Liver (tissue), 9 donors: ENCODE measurements around the gene PLOD3. TPM values are rescaled to one million over a fixed set of nuclear protein-coding genes. Genes with fewer than 3 reads are reported as not detected.

ENCODE experiments used
- DNase-seq: peaks from one replicate; pipeline ENCODE4 v3.0.0-alpha.2; 2017; ENCODE audit warnings: low spot score
- H3K27ac ChIP-seq, 2 donors: one replicate each; pipeline ENCODE4 v1.7.0; 2013; ENCODE audit warnings: inconsistent platforms in 2 of 2, low read length in 2 of 2, control low read depth in 1 of 2, low read depth in 1 of 2, mild to moderate bottlenecking in 1 of 2
- H3K27me3 ChIP-seq, 4 donors: one replicate each; pipeline versions ENCODE4 v1.6.1 to v1.7.0; 2013; ENCODE audit warnings: low read length in 3 of 4, inconsistent platforms in 1 of 4, mild to moderate bottlenecking in 1 of 4, moderate library complexity in 1 of 4; ENCODE audit not compliant: control insufficient read depth in 4 of 4, insufficient read depth in 4 of 4
- H3K36me3 ChIP-seq, 4 donors: one replicate each; pipeline versions ENCODE4 v1.6.1 to v1.7.0; 2013; ENCODE audit warnings: low read length in 3 of 4, mild to moderate bottlenecking in 3 of 4, low read depth in 1 of 4, moderate library complexity in 1 of 4; ENCODE audit not compliant: control insufficient read depth in 4 of 4, insufficient read depth in 3 of 4
- H3K4me1 ChIP-seq, 4 donors: one replicate each; pipeline versions ENCODE4 v1.6.1 to v1.7.0; 2013; ENCODE audit warnings: low read length in 3 of 4, mild to moderate bottlenecking in 3 of 4, moderate library complexity in 1 of 4; ENCODE audit not compliant: control insufficient read depth in 4 of 4, insufficient read depth in 4 of 4
- H3K4me3 ChIP-seq, 3 donors: one replicate each; pipeline versions ENCODE4 v1.6.1 to v1.7.0; 2013; ENCODE audit warnings: low read length in 3 of 3, control low read depth in 1 of 3, low read depth in 1 of 3, mild to moderate bottlenecking in 1 of 3
- H3K9ac ChIP-seq, 2 donors: one replicate each; pipeline ENCODE4 v1.7.0; 2013; ENCODE audit warnings: low read length in 2 of 2, mild to moderate bottlenecking in 2 of 2, moderate library complexity in 2 of 2, control low read depth in 1 of 2, low read depth in 1 of 2
- H3K9me3 ChIP-seq, 4 donors: one replicate each; pipeline versions ENCODE4 v1.6.1 to v1.7.0; 2013; ENCODE audit warnings: low read length in 3 of 4; ENCODE audit not compliant: control insufficient read depth in 4 of 4
- FOXA2 ChIP-seq: IDR thresholded peaks from 2 replicates; pipeline ENCODE4 v1.6.1; 2016; ENCODE audit warnings: antibody characterized with exemption
- GABPA ChIP-seq, 2 donors: IDR thresholded peaks in 1 of 2; conservative IDR thresholded peaks in 1 of 2; 2 replicates each; pipeline ENCODE4 v1.6.1; 2016; ENCODE audit warnings: antibody characterized with exemption in 2 of 2, mild to moderate bottlenecking in 1 of 2, moderate library complexity in 1 of 2
- HNF4A ChIP-seq, 2 donors: conservative IDR thresholded peaks; 2 replicates each; pipeline ENCODE4 v1.6.1; 2016; ENCODE audit warnings: antibody characterized with exemption in 2 of 2, mild to moderate bottlenecking in 2 of 2
- HNF4G ChIP-seq: IDR thresholded peaks from 2 replicates; pipeline ENCODE4 v1.6.1; 2016; ENCODE audit warnings: antibody characterized with exemption
- JUND ChIP-seq, 2 donors: IDR thresholded peaks; 2 replicates each; pipeline ENCODE4 v1.6.1; 2016; ENCODE audit warnings: antibody characterized with exemption in 2 of 2
- NR2F2 ChIP-seq: IDR thresholded peaks from 2 replicates; pipeline ENCODE4 v1.6.1; 2016; ENCODE audit warnings: antibody characterized with exemption
- RAD21 ChIP-seq, 2 donors: IDR thresholded peaks; 2 replicates each; pipeline ENCODE4 v1.6.1; 2016; ENCODE audit warnings: antibody characterized with exemption in 2 of 2, mild to moderate bottlenecking in 2 of 2
- RXRA ChIP-seq, 2 donors: IDR thresholded peaks; 2 replicates each; pipeline ENCODE4 v1.6.1; 2017 to 2018; ENCODE audit warnings: antibody characterized with exemption in 2 of 2, mild to moderate bottlenecking in 1 of 2
- SP1 ChIP-seq: IDR thresholded peaks from 2 replicates; pipeline ENCODE4 v1.6.1; 2018; ENCODE audit warnings: antibody characterized with exemption, mild to moderate bottlenecking
- YY1 ChIP-seq: IDR thresholded peaks from 2 replicates; pipeline ENCODE4 v1.6.1; 2016; ENCODE audit warnings: antibody characterized with exemption, mild to moderate bottlenecking
- WGBS: extraction: QIAGEN DNeasy Blood & Tissue Kit; methylation state at CpG from one replicate; pipeline ENCODE4 v1.1.7; 2013; 5-methylcytosine and 5-hydroxymethylcytosine counted together
- polyA plus RNA-seq, 2 donors: library from polyadenylated mRNA; stranded (reverse) in 1 of 2; unstranded in 1 of 2; fragments of 200-250 nt in 1 of 2; fragments of >200 nt in 1 of 2; fragmentation: Nextera tagmentation in 1 of 2; extraction: Ambion mirVana in 1 of 2; gene quantifications; one replicate each; pipeline versions ENCODE4 v1.2.1 to v1.2.3, GENCODE V29; 2013 to 2015
- total RNA-seq, 2 donors: library from RNA; depleted of rRNA; stranded (reverse); fragments of >200 nt; gene quantifications; one replicate each; pipeline ENCODE4 v1.2.3, GENCODE V29; 2014
- TF ChIP-seq, protein P1 (sequence below): IDR thresholded peaks from 2 replicates; pipeline ENCODE4 v1.6.1; 2016; ENCODE audit warnings: antibody characterized with exemption
- TF ChIP-seq, protein P2 (sequence below): IDR thresholded peaks from 2 replicates; pipeline ENCODE4 v1.6.1; 2016; ENCODE audit warnings: antibody characterized with exemption, mild to moderate bottlenecking
- TF ChIP-seq, protein P3 (sequence below): fragments of 150-350 bp; IDR thresholded peaks from 2 replicates; pipeline ENCODE4 v1.5.1; 2017; ENCODE audit warnings: improper control_type of control experiment, low read depth, low read length; ENCODE audit not compliant: missing input control
- TF ChIP-seq, protein P4 (sequence below): IDR thresholded peaks from 2 replicates; pipeline ENCODE4 v1.6.1; 2016; ENCODE audit warnings: antibody characterized with exemption
- TF ChIP-seq, protein P5 (sequence below): IDR thresholded peaks from 2 replicates; pipeline ENCODE4 v1.6.1; 2016; ENCODE audit warnings: antibody characterized with exemption
- donor health status: healthy.
- donor health status: healthy.
- donor health status: healthy.
- donor health status: healthy.
- donor health status: healthy.

The PLOD3 gene
- total and polyA plus RNA-seq, 4 donors: 19.4 to 42.9 (median 27.7) TPM

DNA sequence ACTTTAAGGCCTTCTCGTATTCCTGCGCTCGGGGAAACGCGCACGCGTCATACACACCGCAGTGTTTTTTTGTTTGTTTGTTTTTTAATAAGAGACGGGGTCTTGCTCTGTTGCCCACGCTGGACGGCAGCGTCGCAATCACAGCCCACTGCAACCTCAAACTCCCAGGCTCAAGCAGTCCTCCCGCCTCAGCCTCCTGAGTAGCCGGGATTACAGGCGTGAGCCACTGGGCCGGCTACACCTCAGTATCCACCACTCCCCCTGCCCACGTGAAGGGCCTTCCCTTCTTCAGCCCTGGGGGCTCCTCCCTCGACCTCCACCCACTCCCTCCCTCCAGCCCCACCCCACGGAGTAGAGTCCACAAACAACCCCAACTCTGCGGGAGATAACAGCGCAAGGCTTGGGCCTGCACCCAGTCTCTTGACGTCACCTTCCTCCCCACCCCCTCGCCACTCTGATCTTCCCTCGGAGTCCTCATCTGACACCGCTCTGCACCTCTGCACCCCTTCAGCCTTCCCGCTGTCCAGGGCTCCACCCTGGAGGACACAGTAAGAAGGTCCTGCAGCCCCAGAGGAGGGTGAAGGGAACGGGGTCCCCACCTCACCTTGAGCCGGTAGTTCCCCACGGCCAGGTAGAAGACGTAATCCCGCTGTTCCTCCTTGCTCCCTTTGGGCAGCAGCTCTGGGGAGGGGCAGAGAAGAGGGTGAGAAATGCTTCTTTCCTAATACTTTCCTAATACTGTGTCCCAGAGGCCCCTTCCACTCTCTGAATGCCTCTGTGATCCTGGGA, 23.0 kb upstream of the PLOD3 start:
- Histone ChIP-seq H3K36me3 (peaks cover 0 to 6% (median 4%) of the 10 kb centered on the region in 4 donors), H3K4me3 (no peak overlapping the region), H3K27ac (no peak overlapping the region), H3K4me1 (peaks cover 9 to 51% (median 33%) of the 10 kb centered on the region in 4 donors), H3K27me3 (no peaks in the 10 kb centered on the region), H3K9ac (no peak overlapping the region), H3K9me3 (no peaks in the 10 kb centered on the region)
- TF ChIP-seq, protein P1, sequence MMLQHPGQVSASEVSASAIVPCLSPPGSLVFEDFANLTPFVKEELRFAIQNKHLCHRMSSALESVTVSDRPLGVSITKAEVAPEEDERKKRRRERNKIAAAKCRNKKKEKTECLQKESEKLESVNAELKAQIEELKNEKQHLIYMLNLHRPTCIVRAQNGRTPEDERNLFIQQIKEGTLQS: no peak
- no peak for TF ChIP-seq JUND (IDR thresholded peaks at IDR 0.05)
- TF ChIP-seq, protein P2, sequence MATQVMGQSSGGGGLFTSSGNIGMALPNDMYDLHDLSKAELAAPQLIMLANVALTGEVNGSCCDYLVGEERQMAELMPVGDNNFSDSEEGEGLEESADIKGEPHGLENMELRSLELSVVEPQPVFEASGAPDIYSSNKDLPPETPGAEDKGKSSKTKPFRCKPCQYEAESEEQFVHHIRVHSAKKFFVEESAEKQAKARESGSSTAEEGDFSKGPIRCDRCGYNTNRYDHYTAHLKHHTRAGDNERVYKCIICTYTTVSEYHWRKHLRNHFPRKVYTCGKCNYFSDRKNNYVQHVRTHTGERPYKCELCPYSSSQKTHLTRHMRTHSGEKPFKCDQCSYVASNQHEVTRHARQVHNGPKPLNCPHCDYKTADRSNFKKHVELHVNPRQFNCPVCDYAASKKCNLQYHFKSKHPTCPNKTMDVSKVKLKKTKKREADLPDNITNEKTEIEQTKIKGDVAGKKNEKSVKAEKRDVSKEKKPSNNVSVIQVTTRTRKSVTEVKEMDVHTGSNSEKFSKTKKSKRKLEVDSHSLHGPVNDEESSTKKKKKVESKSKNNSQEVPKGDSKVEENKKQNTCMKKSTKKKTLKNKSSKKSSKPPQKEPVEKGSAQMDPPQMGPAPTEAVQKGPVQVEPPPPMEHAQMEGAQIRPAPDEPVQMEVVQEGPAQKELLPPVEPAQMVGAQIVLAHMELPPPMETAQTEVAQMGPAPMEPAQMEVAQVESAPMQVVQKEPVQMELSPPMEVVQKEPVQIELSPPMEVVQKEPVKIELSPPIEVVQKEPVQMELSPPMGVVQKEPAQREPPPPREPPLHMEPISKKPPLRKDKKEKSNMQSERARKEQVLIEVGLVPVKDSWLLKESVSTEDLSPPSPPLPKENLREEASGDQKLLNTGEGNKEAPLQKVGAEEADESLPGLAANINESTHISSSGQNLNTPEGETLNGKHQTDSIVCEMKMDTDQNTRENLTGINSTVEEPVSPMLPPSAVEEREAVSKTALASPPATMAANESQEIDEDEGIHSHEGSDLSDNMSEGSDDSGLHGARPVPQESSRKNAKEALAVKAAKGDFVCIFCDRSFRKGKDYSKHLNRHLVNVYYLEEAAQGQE: no peak
- TF ChIP-seq, protein P3, sequence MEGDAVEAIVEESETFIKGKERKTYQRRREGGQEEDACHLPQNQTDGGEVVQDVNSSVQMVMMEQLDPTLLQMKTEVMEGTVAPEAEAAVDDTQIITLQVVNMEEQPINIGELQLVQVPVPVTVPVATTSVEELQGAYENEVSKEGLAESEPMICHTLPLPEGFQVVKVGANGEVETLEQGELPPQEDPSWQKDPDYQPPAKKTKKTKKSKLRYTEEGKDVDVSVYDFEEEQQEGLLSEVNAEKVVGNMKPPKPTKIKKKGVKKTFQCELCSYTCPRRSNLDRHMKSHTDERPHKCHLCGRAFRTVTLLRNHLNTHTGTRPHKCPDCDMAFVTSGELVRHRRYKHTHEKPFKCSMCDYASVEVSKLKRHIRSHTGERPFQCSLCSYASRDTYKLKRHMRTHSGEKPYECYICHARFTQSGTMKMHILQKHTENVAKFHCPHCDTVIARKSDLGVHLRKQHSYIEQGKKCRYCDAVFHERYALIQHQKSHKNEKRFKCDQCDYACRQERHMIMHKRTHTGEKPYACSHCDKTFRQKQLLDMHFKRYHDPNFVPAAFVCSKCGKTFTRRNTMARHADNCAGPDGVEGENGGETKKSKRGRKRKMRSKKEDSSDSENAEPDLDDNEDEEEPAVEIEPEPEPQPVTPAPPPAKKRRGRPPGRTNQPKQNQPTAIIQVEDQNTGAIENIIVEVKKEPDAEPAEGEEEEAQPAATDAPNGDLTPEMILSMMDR: no peak
- no peak for TF ChIP-seq RAD21 (IDR thresholded peaks at IDR 0.05)
- no peak for TF ChIP-seq YY1
- TF ChIP-seq FOXA2: no peak
- no peak for TF ChIP-seq NR2F2
- TF ChIP-seq HNF4A (conservative IDR thresholded peaks at IDR 0.05): no peak
- TF ChIP-seq RXRA (IDR thresholded peaks at IDR 0.05): no peak
- TF ChIP-seq HNF4G: no peak
- 92% methylated on average over 32 of the region's 32 CpGs for WGBS
- peak; percentile 87 for DNase-seq

DNA sequence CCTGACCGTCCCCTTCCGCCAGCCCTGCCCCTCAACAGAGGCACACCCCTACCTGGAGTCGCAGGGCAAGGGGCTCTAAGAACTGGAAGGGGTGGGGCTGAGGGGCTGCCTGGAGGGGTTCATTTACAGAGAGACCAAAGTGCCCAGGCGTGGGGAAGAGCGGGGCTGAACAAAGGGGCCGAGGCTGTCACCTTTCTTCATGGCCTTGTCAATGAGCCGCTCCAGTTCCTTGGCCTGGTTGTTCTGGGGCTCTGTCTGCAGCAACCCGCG, 22.5 kb upstream of the PLOD3 start:
- no peak overlapping the region for H3K4me3 ChIP-seq

More for the DNA sequence above, 22.5 kb upstream of the PLOD3 start:
- H3K27ac ChIP-seq: peak overlapping the region in 1 of 2 donors; percentile 91
- H3K9ac ChIP-seq: no peak overlapping the region
- WGBS: 97% methylated on average over 9 of the region's 9 CpGs
- DNase-seq: no peak
- peaks cover 7 to 47% (median 29%) of the 10 kb centered on the region in 4 donors for H3K4me1 ChIP-seq
- no peaks in the 10 kb centered on the region for H3K27me3 ChIP-seq
- peaks cover 0 to 6% (median 4%) of the 10 kb centered on the region in 4 donors for H3K36me3 ChIP-seq
- TF ChIP-seq, protein P2: no peak
- TF ChIP-seq, protein P1: no peak
- TF ChIP-seq RAD21 (IDR thresholded peaks at IDR 0.05) (no peak), JUND (IDR thresholded peaks at IDR 0.05) (no peak), HNF4A (conservative IDR thresholded peaks at IDR 0.05) (no peak), RXRA (IDR thresholded peaks at IDR 0.05) (no peak), HNF4G (no peak), FOXA2 (no peak), GABPA (IDR thresholded peaks at IDR 0.05 in 1 of 2, conservative IDR thresholded peaks at IDR 0.05 in 1 of 2) (no peak), SP1 (no peak), YY1 (no peak)
- TF ChIP-seq, protein P4, sequence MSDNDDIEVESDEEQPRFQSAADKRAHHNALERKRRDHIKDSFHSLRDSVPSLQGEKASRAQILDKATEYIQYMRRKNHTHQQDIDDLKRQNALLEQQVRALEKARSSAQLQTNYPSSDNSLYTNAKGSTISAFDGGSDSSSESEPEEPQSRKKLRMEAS: no peak
- TF ChIP-seq, protein P5, sequence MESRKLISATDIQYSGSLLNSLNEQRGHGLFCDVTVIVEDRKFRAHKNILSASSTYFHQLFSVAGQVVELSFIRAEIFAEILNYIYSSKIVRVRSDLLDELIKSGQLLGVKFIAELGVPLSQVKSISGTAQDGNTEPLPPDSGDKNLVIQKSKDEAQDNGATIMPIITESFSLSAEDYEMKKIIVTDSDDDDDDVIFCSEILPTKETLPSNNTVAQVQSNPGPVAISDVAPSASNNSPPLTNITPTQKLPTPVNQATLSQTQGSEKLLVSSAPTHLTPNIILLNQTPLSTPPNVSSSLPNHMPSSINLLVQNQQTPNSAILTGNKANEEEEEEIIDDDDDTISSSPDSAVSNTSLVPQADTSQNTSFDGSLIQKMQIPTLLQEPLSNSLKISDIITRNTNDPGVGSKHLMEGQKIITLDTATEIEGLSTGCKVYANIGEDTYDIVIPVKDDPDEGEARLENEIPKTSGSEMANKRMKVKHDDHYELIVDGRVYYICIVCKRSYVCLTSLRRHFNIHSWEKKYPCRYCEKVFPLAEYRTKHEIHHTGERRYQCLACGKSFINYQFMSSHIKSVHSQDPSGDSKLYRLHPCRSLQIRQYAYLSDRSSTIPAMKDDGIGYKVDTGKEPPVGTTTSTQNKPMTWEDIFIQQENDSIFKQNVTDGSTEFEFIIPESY: no peak
- TF ChIP-seq, protein P3: no peak
- H3K9me3 ChIP-seq: no peaks in the 10 kb centered on the region
